Adipocyte (in vitro differentiated cells): ENCODE measurements around the gene RPS6KA2.
"Not testable (repeated sequence)": the region's sequence is repeated elsewhere in the genome, so short reads cannot be mapped to it uniquely, and the experiment has no call there.

Experiments
- DNase-seq: peaks from one replicate; pipeline ENCODE4 v3.0.0-alpha.2; 2015; ENCODE audit warnings: low read depth
- H3K27me3 ChIP-seq: replicated peaks from 2 replicates; pipeline ENCODE4 v1.7.0; 2013; ENCODE audit warnings: mild to moderate bottlenecking, low read length, moderate library complexity; ENCODE audit not compliant: control insufficient read depth, insufficient read depth
- H3K36me3 ChIP-seq: 2 replicates; pipeline ENCODE4 v1.7.0; 2013; ENCODE audit warnings: low read length, mild to moderate bottlenecking, moderate library complexity; ENCODE audit not compliant: control insufficient read depth, insufficient read depth, severe bottlenecking
- H3K4me1 ChIP-seq: 2 replicates; pipeline ENCODE4 v1.7.0; 2013; ENCODE audit warnings: mild to moderate bottlenecking, low read length, moderate library complexity; ENCODE audit not compliant: control insufficient read depth, insufficient read depth
- H3K4me3 ChIP-seq: 2 replicates; pipeline ENCODE4 v1.7.0; 2013; ENCODE audit warnings: mild to moderate bottlenecking, low read length, moderate library complexity
- H3K9ac ChIP-seq: 2 replicates; pipeline ENCODE4 v1.7.0; 2013; ENCODE audit warnings: mild to moderate bottlenecking, low read length, moderate library complexity
- H3K9me3 ChIP-seq: 2 replicates; pipeline ENCODE4 v1.7.0; 2013; ENCODE audit warnings: mild to moderate bottlenecking, low read length, moderate library complexity; ENCODE audit not compliant: control insufficient read depth

The RPS6KA2 gene

GRCh38 chr6:166410426-166410935 lies 216.6 kb downstream of the RPS6KA2 start:
- Histone ChIP-seq H3K4me1 (no peaks in the 10 kb centered on the region), H3K4me3 (no peak overlapping the region), H3K36me3 (peaks cover 26% of the 10 kb centered on the region), H3K27me3 (no peaks in the 10 kb centered on the region), H3K9me3 (no peaks in the 10 kb centered on the region), H3K9ac (no peak overlapping the region)
- DNase-seq, result no peak

GRCh38 chr6:166408936-166409755 lies 217.9 kb downstream of the RPS6KA2 start:
- Histone ChIP-seq H3K36me3 (peaks cover 16% of the 10 kb centered on the region), H3K9me3 (no peaks in the 10 kb centered on the region), H3K27me3 (no peaks in the 10 kb centered on the region), H3K4me1 (no peaks in the 10 kb centered on the region), H3K9ac (no peak overlapping the region), H3K4me3 (no peak overlapping the region)
- DNase-seq, result no peak

- no peaks in the 10 kb centered on the region for H3K9me3 ChIP-seq
- no peak overlapping the region for H3K9ac ChIP-seq
- no peak overlapping the region for H3K4me3 ChIP-seq
- no peak for DNase-seq
- H3K36me3 ChIP-seq, result no peaks in the 10 kb centered on the region
- H3K27me3 ChIP-seq, result no peaks in the 10 kb centered on the region
- H3K4me1 ChIP-seq, result peaks cover 8% of the 10 kb centered on the region
Observed at GRCh38 chr6:166406197-166406596, 220.9 kb downstream of the RPS6KA2 start.

- H3K27me3 ChIP-seq, result peaks cover 2% of the 10 kb centered on the region
- DNase-seq, result no peak
- peaks cover 13% of the 10 kb centered on the region for H3K4me1 ChIP-seq
- H3K4me3 ChIP-seq, result no peak overlapping the region
- H3K9ac ChIP-seq, result no peak overlapping the region
- no peaks in the 10 kb centered on the region for H3K36me3 ChIP-seq
- H3K9me3 ChIP-seq, result no peaks in the 10 kb centered on the region
Observed at GRCh38 chr6:166405386-166405785, 221.7 kb downstream of the RPS6KA2 start.

GRCh38 chr6:166402582-166403277 lies 224.3 kb downstream of the RPS6KA2 start:
- H3K4me3 ChIP-seq, result no peak overlapping the region
- peaks cover 15% of the 10 kb centered on the region for H3K4me1 ChIP-seq
- H3K9me3 ChIP-seq, result peaks cover 3% of the 10 kb centered on the region
- H3K9ac ChIP-seq, result peak overlapping the region; percentile 32
- no peaks in the 10 kb centered on the region for H3K36me3 ChIP-seq
- H3K27me3 ChIP-seq, result peaks cover 6% of the 10 kb centered on the region
- DNase-seq, result peak; percentile 75

- peaks cover 15% of the 10 kb centered on the region for H3K4me1 ChIP-seq
Observed at GRCh38 chr6:166400649-166401250, 226.3 kb downstream of the RPS6KA2 start.

GRCh38 chr6:166400181-166400580 lies 226.9 kb downstream of the RPS6KA2 start:
- no peak overlapping the region for H3K9ac ChIP-seq
- H3K27me3 ChIP-seq, result peaks cover 24% of the 10 kb centered on the region
- no peak for DNase-seq
- H3K4me1 ChIP-seq, result peaks cover 15% of the 10 kb centered on the region
- no peak overlapping the region for H3K4me3 ChIP-seq
- no peaks in the 10 kb centered on the region for H3K36me3 ChIP-seq
- H3K9me3 ChIP-seq, result peaks cover 8% of the 10 kb centered on the region

More at GRCh38 chr6:166400649-166401250, 226.3 kb downstream of the RPS6KA2 start:
- H3K9me3 ChIP-seq, H3K4me3 ChIP-seq, H3K9ac ChIP-seq, H3K36me3 ChIP-seq: not testable (repeated sequence)
- H3K27me3 ChIP-seq, result peaks cover 19% of the 10 kb centered on the region
- peak; percentile 88 for DNase-seq

- Histone ChIP-seq H3K36me3 (no peaks in the 10 kb centered on the region), H3K4me1 (peaks cover 15% of the 10 kb centered on the region), H3K9ac (no peak overlapping the region), H3K9me3 (peaks cover 8% of the 10 kb centered on the region), H3K27me3 (peaks cover 37% of the 10 kb centered on the region), H3K4me3 (no peak overlapping the region)
- no peak for DNase-seq
Observed at GRCh38 chr6:166398348-166398747, 228.7 kb downstream of the RPS6KA2 start.

- no peak for DNase-seq
- no peak overlapping the region for H3K4me3 ChIP-seq
- H3K9me3 ChIP-seq, result peaks cover 8% of the 10 kb centered on the region
- H3K9ac ChIP-seq, result no peak overlapping the region
- H3K4me1 ChIP-seq, result peaks cover 11% of the 10 kb centered on the region
- H3K36me3 ChIP-seq, result no peaks in the 10 kb centered on the region
- H3K27me3 ChIP-seq, result peaks cover 37% of the 10 kb centered on the region
Observed at GRCh38 chr6:166397849-166398248, 229.2 kb downstream of the RPS6KA2 start.

GRCh38 chr6:166395778-166396177 lies 231.3 kb downstream of the RPS6KA2 start:
- Histone ChIP-seq H3K4me3 (no peak overlapping the region), H3K36me3 (no peaks in the 10 kb centered on the region), H3K9me3 (peaks cover 8% of the 10 kb centered on the region), H3K9ac (no peak overlapping the region), H3K27me3 (peaks cover 41% of the 10 kb centered on the region), H3K4me1 (peaks cover 7% of the 10 kb centered on the region)
- no peak for DNase-seq

- peaks cover 40% of the 10 kb centered on the region for H3K27me3 ChIP-seq
- H3K36me3 ChIP-seq, result no peaks in the 10 kb centered on the region
- H3K9ac ChIP-seq, result no peak overlapping the region
- H3K4me3 ChIP-seq, result no peak overlapping the region
- peaks cover 8% of the 10 kb centered on the region for H3K9me3 ChIP-seq
- peaks cover 2% of the 10 kb centered on the region for H3K4me1 ChIP-seq
- DNase-seq, result no peak
Observed at GRCh38 chr6:166395351-166395750, 231.7 kb downstream of the RPS6KA2 start.
